Kidney (tissue), 14 donors: Measurements from ENCODE around the gene SNAPC4. TPM values are rescaled to one million over a fixed set of nuclear protein-coding genes. Genes with fewer than 3 reads are reported as not detected.

Source experiments
- DNase-seq, 5 donors: peaks; one replicate each; pipeline ENCODE4 v3.0.0-alpha.2; 2013 to 2020
- FAIRE-seq: peaks from 2 replicates; lab custom pipeline; 2012; peaks lifted over from hg19 to GRCh38; lab: Jason Lieb, UNC
- H3K27ac ChIP-seq, 2 donors: one replicate each; pipeline ENCODE4 v1.7.0; 2013; ENCODE audit warnings: low read depth in 2 of 2, low read length in 2 of 2, inconsistent platforms in 1 of 2
- H3K27me3 ChIP-seq: one replicate; pipeline ENCODE4 v1.7.1; 2013; ENCODE audit warnings: low read length, inconsistent platforms; ENCODE audit not compliant: control insufficient read depth, insufficient read depth
- H3K36me3 ChIP-seq, 3 donors: one replicate each; pipeline versions ENCODE4 v1.7.0 to v1.7.1; 2013; ENCODE audit warnings: low read length in 3 of 3, control low read depth in 1 of 3, inconsistent platforms in 1 of 3; ENCODE audit not compliant: insufficient read depth in 3 of 3, control insufficient read depth in 2 of 3
- H3K4me1 ChIP-seq, 3 donors: one replicate each; pipeline versions ENCODE4 v1.7.0 to v1.7.1; 2013; ENCODE audit warnings: low read length in 3 of 3, inconsistent platforms in 1 of 3, low read depth in 1 of 3; ENCODE audit not compliant: control insufficient read depth in 2 of 3, insufficient read depth in 2 of 3
- H3K4me3 ChIP-seq, 3 donors: one replicate each; pipeline versions ENCODE4 v1.7.0 to v1.8.1; 2013; ENCODE audit warnings: low read length in 3 of 3, control low read depth in 1 of 3, inconsistent platforms in 1 of 3
- H3K9ac ChIP-seq, 3 donors: one replicate each; pipeline versions ENCODE4 v1.7.0 to v1.7.1; 2013; ENCODE audit warnings: low read length in 3 of 3, control low read depth in 1 of 3, inconsistent platforms in 1 of 3
- H3K9me3 ChIP-seq, 3 donors: one replicate each; pipeline versions ENCODE4 v1.7.0 to v1.7.1; 2013; ENCODE audit warnings: low read length in 3 of 3, control low read depth in 1 of 3, inconsistent platforms in 1 of 3; ENCODE audit not compliant: control insufficient read depth in 2 of 3, insufficient read depth in 1 of 3
- intact Hi-C: fragments of 100-400 bp; cut with DNase I; formaldehyde crosslinking; loops from one replicate; pipeline ENCODE4 v1.11.1; 2022
- polyA plus RNA-seq: library from polyadenylated mRNA; stranded (reverse); fragments of 350-450 nt; fragmentation: Illumina TruSeq; extraction: RNeasy Lipid Tissue Mini Kit (QIAGEN cat#74804); gene quantifications from one replicate; pipeline ENCODE4 v1.2.3, GENCODE V29; 2014; ENCODE audit warnings: low read depth, low replicate concordance; ENCODE audit not compliant: insufficient read depth
- total RNA-seq: library from RNA; stranded (reverse); fragmentation: NEBNext Ultra II Directional; extraction: Animal tissue kit (Norgen Biotek cat#: 25700); gene quantifications from one replicate; pipeline ENCODE4 v1.2.1, GENCODE V29; 2021
- TF ChIP-seq, protein P1 (sequence below): IDR thresholded peaks from 3 replicates; pipeline ENCODE4 v1.5.1; 2012; ENCODE audit warnings: mild to moderate bottlenecking, moderate library complexity, borderline replicate concordance; ENCODE audit not compliant: insufficient read depth; ENCODE audit errors: extremely low read depth
- donor health status: control.
- donor health status: control.
- donor health status: control.
- donor health status: control.
- donor health status: control.
- donor health status: DM: yes; HTN: yes; CAD: no.
- donor health status: Normal renal cell carcinoma (clear cell type).

SNAPC4 gene
- total and polyA plus RNA-seq, 2 donors from 2014 or later: 3.2 to 11.0 TPM

DNA sequence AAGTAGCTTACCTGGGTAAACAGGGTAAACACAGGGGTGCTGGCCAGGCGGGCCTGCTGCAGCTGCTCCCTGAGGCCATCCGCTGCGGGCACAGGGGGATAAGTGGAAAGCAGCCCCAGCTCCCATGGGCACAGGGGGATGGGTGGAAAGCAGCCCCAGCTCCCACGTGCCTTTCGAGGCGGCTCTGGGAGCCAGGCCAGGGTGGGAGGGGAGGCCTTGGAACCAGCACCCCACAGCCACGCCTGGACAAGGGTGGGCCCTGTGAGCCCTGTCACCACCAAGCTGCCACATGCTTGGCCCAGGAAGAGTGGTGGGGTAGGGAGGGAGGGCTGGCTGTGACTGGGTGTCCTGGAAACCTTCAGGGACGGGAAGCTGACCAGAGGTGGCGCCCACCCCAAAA, 18.7 kb downstream of the SNAPC4 start:
- H3K27ac ChIP-seq: no peak overlapping the region
- H3K9me3 ChIP-seq: no peaks in the 10 kb centered on the region
- H3K27me3 ChIP-seq: no peaks in the 10 kb centered on the region
- TF ChIP-seq, protein P1, sequence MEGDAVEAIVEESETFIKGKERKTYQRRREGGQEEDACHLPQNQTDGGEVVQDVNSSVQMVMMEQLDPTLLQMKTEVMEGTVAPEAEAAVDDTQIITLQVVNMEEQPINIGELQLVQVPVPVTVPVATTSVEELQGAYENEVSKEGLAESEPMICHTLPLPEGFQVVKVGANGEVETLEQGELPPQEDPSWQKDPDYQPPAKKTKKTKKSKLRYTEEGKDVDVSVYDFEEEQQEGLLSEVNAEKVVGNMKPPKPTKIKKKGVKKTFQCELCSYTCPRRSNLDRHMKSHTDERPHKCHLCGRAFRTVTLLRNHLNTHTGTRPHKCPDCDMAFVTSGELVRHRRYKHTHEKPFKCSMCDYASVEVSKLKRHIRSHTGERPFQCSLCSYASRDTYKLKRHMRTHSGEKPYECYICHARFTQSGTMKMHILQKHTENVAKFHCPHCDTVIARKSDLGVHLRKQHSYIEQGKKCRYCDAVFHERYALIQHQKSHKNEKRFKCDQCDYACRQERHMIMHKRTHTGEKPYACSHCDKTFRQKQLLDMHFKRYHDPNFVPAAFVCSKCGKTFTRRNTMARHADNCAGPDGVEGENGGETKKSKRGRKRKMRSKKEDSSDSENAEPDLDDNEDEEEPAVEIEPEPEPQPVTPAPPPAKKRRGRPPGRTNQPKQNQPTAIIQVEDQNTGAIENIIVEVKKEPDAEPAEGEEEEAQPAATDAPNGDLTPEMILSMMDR: no peak
- no peak overlapping the region for H3K9ac ChIP-seq
- no peak overlapping the region for H3K4me3 ChIP-seq
- intact Hi-C loops: no loop called here
- H3K4me1 ChIP-seq: peaks cover 0 to 2% (median 0%) of the 10 kb centered on the region in 3 donors
- FAIRE-seq (no peak), DNase-seq (no peak)
- H3K36me3 ChIP-seq: peaks cover 0 to 4% (median 3%) of the 10 kb centered on the region in 3 donors

DNA sequence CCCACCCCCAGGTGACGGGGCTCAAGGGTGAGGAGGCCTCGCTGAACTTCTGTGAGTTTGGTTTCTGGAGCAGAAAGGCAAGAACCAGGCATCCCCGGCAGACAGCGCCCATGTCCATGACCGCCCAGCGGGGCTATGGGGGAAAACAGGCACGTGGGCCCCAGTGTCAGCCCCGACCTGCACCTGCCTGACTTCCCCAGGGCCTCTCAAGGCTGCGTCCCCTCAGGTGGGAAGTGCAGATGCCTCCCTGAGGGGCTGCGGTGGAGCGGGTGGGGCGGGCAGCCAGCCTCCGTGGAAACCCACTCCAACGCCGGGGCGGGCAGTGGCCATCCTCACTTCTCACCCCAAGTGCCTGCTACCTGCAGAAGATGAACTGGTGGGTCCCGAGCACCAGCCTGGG, 19.6 kb downstream of the SNAPC4 start:
- intact Hi-C loops: no loop called here
- H3K9me3 ChIP-seq: no peaks in the 10 kb centered on the region
- H3K36me3 ChIP-seq: peaks cover 0 to 4% (median 3%) of the 10 kb centered on the region in 3 donors
- no peak overlapping the region for H3K9ac ChIP-seq
- TF ChIP-seq, protein P1: no peak
- H3K4me3 ChIP-seq: no peak overlapping the region
- no peaks in the 10 kb centered on the region for H3K27me3 ChIP-seq
- FAIRE-seq (no peak), DNase-seq (no peak)
- no peak overlapping the region for H3K27ac ChIP-seq
- peaks cover 0 to 2% (median 0%) of the 10 kb centered on the region in 3 donors for H3K4me1 ChIP-seq

DNA sequence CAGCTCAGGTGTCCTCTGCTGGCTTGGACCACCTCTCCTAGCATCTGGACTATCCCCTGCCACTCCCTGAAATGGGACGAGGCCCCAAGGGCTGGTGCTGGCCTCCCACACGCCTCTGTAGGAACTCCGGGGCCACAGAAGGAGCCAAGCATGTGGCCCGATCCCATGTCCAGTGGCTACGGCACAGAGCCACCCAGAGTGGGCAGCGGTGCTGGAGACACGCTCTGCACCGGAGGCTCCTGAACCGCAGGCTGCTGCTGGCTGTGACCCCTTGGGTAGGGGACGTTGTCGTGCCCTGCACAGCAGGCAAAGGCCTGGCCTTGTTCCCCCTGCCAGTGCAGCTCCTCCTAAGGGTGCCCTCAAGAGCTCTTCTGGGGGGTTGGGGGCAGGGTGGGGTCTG, 20.1 kb downstream of the SNAPC4 start:
- Histone ChIP-seq H3K4me3 (no peak overlapping the region), H3K27ac (no peak overlapping the region), H3K4me1 (peaks cover 0 to 2% (median 0%) of the 10 kb centered on the region in 3 donors), H3K27me3 (no peaks in the 10 kb centered on the region), H3K9me3 (no peaks in the 10 kb centered on the region), H3K9ac (no peak overlapping the region), H3K36me3 (peaks cover 0 to 4% (median 3%) of the 10 kb centered on the region in 3 donors)
- DNase-seq: no peak
- FAIRE-seq: no peak
- intact Hi-C loops: no loop called here
- TF ChIP-seq, protein P1: no peak

DNA sequence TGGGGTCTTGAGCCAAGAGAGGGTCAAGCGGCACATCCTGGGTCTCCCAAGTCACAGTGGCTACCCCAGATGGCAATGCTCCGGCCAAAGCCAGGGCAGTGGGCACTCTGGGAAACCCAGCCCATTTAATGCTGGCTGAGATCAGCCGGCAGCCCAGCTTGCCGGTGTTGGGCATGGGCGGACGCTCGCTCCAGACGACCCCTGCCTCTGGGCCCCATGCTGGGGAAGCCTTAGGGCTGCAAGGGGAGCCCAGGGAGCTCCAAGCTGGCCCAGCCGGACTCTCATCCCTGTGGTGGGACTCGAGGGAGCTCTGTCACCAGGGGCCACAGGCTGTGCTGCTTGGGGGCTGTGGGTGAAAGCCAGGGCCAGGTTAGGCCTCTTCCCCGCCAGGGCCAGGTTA, 20.6 kb downstream of the SNAPC4 start:
- no peak for FAIRE-seq
- TF ChIP-seq, protein P1: no peak
- DNase-seq: no peak
- Histone ChIP-seq H3K9ac (no peak overlapping the region), H3K4me1 (peaks cover 0 to 2% (median 0%) of the 10 kb centered on the region in 3 donors), H3K27ac (no peak overlapping the region), H3K9me3 (no peaks in the 10 kb centered on the region), H3K27me3 (no peaks in the 10 kb centered on the region), H3K36me3 (peaks cover 0 to 4% (median 3%) of the 10 kb centered on the region in 3 donors), H3K4me3 (no peak overlapping the region)
- intact Hi-C loops: no loop called here
